ENCODE results near the gene AATF.

Gene AATF

DNA sequence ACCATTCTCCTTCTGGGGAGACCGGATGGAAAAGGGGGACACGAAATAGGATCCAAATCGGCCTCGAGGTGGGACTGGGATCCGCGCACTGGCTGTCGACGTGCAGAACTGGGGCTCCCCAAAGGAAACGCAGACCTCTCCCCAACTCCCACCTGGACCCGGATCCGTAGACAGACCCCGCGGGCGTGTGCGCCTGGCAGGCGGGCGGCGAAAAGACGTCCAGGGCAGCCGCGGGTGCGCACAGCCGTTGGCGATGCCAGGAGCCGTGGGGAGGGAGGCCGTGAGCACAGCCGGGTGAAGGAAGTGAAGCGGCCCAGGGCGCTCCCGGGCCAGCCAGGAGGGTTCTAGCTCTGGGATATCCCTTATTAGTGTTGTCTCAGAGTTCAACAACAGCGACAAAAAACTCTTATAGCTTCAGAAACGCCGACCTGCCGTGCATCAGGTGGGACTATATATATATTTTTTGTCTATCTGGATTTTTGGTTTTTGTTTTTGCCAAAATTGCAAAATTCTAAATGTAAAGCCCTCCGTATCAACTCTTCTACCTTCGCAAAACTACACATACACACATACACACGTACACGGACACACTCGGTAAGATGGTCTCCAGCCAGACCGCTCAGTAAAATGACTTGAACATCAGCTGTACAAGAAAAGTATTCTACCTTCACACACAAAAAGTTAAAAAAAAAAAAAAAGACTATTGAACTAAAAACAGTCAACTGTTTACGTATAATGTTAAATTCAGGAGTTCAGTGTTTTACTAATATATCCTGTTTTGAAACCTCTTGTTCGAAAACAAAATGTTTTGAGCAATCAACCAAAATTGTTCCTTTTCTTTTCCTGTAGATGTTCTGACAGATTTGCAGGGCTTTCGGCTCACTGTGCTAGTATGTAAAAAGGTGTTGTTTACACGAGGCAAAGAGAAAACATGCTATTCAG is 5.2 kb upstream of the AATF start:
- no peak overlapping the region for H3K4me3 ChIP-seq (ENCODE audit: low read length)
- DNase-seq (ENCODE audit: low read depth), result no peak
- TF ChIP-seq, protein P1, sequence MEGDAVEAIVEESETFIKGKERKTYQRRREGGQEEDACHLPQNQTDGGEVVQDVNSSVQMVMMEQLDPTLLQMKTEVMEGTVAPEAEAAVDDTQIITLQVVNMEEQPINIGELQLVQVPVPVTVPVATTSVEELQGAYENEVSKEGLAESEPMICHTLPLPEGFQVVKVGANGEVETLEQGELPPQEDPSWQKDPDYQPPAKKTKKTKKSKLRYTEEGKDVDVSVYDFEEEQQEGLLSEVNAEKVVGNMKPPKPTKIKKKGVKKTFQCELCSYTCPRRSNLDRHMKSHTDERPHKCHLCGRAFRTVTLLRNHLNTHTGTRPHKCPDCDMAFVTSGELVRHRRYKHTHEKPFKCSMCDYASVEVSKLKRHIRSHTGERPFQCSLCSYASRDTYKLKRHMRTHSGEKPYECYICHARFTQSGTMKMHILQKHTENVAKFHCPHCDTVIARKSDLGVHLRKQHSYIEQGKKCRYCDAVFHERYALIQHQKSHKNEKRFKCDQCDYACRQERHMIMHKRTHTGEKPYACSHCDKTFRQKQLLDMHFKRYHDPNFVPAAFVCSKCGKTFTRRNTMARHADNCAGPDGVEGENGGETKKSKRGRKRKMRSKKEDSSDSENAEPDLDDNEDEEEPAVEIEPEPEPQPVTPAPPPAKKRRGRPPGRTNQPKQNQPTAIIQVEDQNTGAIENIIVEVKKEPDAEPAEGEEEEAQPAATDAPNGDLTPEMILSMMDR (conservative IDR thresholded peaks at IDR 0.05; ENCODE audit: low read length), result no peak

DNA sequence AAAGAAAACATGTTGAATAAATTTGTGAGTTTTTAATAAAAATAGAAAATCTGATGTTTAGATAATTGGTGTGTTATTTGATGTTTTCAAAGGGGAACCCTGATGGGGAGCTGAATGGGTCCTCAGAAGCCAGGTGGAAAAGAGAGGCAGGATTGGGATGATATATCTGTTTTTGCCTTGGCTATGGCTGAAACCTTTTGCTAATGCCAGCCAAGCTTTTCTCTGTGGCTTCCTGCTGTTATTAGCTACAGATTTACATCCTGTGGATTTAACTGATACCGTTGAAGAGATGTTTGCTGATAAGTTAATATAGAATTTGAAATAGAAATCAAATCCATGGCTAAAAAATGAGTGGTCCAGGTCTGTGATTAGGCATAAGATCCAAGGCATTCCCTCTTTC is 4.2 kb upstream of the AATF start:
- TF ChIP-seq, protein P1 (conservative IDR thresholded peaks at IDR 0.05; ENCODE audit: low read length), result no peak
- DNase-seq (ENCODE audit: low read depth), result no peak
- no peak overlapping the region for H3K4me3 ChIP-seq (ENCODE audit: low read length)

DNA sequence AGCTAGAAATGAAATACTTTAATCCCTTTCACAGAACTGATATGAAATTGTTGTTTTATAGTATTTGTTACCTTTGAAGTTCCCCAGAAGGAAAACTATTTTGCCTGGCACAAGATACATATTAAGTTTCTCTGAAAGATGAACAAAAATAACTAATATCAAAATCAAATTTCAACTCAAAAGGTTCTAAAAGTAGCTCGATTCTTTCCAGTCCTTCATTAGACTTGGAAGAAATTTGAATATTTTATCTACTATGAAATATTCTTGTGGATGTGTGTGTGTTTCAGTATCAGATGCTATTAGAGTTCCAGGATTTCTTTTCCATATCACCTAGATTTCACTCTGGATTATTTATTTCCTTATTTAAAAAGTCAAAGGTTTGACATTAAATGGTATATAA is 3.6 kb upstream of the AATF start:
- TF ChIP-seq, protein P1 (conservative IDR thresholded peaks at IDR 0.05; ENCODE audit: low read length), result no peak
- DNase-seq (ENCODE audit: low read depth), result no peak
- no peak overlapping the region for H3K4me3 ChIP-seq (ENCODE audit: low read length)

DNA sequence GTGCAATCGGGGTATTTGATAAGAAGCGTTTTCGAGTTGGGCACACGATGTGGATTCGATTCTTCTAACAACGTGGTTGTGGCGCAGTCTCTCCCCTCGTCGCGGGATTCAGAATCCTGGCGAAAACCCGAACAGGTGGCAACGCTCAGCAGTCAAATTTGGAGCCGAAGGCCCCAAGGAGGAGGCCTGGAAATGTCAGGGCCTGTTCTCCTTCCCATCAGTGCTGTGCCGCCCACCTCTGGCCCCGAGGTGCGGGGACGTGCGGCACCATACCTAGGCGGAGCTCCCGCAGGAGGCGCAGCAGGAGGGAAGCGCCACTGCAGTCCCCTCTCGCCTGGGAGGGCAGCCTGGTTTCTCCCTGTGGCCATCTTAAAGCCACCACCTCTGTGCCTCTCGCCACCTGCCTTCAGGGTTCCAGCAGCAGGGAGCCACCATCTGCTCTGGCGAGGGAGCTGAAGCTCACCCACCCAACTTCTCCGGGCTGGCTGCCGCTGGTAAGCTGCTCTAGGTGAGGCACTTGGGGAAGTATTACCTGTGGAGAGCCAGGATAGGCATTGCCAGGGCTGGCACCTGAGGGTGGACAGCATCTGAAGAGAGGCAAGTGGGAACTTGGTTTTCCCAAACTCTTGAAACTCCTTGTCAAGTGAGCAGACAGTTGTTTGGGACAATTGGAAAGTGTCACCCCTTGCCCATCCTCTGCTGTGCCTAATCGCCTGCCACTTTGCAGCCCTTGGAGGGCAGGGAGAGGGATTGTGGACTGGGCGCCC is 2.6 kb upstream of the AATF start:
- DNase-seq (ENCODE audit: low read depth), result no peak
- H3K4me3 ChIP-seq (ENCODE audit: low read length), result no peak overlapping the region
- TF ChIP-seq, protein P1 (conservative IDR thresholded peaks at IDR 0.05; ENCODE audit: low read length), result no peak

DNA sequence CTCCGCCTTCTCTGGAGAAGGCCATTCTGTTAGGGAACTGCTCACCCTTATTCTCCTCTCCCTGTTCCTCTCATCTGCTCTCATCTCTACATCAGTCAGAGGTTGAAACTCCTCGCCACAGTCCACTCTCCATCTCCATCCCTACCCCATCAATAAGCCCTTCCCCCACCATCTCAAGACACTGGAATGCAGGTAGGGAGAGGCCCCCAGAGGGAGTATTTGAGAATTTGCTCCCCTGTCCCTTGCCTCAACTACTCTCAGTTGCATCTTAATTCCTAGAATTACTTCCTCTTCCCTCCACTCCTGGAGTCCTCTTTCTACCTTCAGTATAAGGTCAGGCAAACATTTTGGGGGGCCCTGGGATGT is 2.0 kb upstream of the AATF start:
- no peak for DNase-seq (ENCODE audit: low read depth)
- H3K4me3 ChIP-seq (ENCODE audit: low read length), result no peak overlapping the region
- TF ChIP-seq, protein P1 (conservative IDR thresholded peaks at IDR 0.05; ENCODE audit: low read length), result no peak

DNA sequence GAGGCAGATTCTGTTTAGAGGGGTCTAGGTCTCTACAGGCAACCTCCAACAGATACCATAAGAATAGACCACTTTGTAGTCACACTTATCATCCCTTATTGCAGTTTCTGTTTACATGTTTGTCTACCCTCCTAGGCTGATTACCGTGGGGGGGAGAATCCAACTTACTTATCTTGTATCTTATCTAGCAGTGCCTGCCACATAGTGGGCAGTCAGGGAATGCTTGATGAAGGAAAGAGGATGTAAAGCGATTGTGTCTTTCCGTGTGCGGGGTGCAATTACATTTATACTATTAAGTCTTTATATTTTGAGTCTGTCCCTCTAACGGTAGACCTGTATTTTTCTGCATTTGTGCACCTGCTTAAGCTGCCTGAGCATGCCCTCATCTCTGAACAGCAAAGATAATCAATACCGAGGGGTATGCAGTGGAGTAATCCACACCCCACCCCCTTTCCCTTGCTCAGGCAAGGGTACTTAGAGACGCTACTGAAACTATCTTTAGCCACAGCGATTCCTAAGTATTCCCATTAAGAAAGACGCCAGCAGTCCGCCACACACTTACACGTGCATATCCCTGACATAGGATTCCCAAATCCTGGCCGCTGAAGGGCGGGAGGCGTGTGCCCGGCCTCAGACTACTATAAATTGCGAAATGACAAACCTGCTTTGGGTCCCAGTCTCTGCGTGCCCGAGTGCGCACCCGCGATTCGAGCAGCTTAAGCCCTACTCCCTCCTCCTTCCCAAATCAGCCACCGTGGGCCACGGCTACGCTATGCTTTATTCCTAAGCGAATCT is 635 bp upstream of the AATF start:
- peak overlapping the region; percentile 89 for H3K4me3 ChIP-seq (ENCODE audit: low read length)
- DNase-seq (ENCODE audit: low read depth), result no peak
- TF ChIP-seq, protein P1 (conservative IDR thresholded peaks at IDR 0.05; ENCODE audit: low read length), result no peak

Measured in AG10803 (cell line).